ENCODE data around the gene SP140L.
"Not testable (repeated sequence)": the region's sequence is repeated elsewhere in the genome, so short reads cannot be mapped to it uniquely, and the experiment has no call there.

SP140L gene

GRCh38 chr2:230326453-230327417 lies at the start of gene SP140L:
SP140L (plus strand) TSS chr2:230327193; CDS start chr2:230327270, 77 bp downstream.
- Mint-ChIP-seq H3K36me3 (peaks cover 21% of the 10 kb centered on the region), H3K4me3 (peak within 1 kb of the TSS; percentile 94), H3K27ac (peak within 1 kb of the TSS; percentile 99), H3K4me1 (ENCODE audit: low read depth) (peaks cover 72% of the 10 kb centered on the region), H3K9me3 (ENCODE audit: low read depth) (no peaks in the 10 kb centered on the region), H3K27me3 (no peaks in the 10 kb centered on the region)

- no peak overlapping the region for H3K4me3 Mint-ChIP-seq
- no peaks in the 10 kb centered on the region for H3K9me3 Mint-ChIP-seq (ENCODE audit: low read depth)
- no peak overlapping the region for H3K27ac Mint-ChIP-seq
- no peaks in the 10 kb centered on the region for H3K27me3 Mint-ChIP-seq
- H3K36me3 Mint-ChIP-seq, result peaks cover 33% of the 10 kb centered on the region
- peaks cover 2% of the 10 kb centered on the region for H3K4me1 Mint-ChIP-seq (ENCODE audit: low read depth)
Observed at GRCh38 chr2:230282936-230283335, 44.1 kb upstream of the SP140L start.

- Mint-ChIP-seq H3K9me3 (ENCODE audit: low read depth) (no peaks in the 10 kb centered on the region), H3K4me3 (no peak overlapping the region), H3K27ac (no peak overlapping the region), H3K4me1 (ENCODE audit: low read depth) (peaks cover 9% of the 10 kb centered on the region), H3K36me3 (peaks cover 43% of the 10 kb centered on the region), H3K27me3 (no peaks in the 10 kb centered on the region)
Observed at GRCh38 chr2:230286048-230286447, 40.9 kb upstream of the SP140L start.

- H3K27me3 Mint-ChIP-seq, result not testable (repeated sequence)
Observed at GRCh38 chr2:230289311-230289710, 37.7 kb upstream of the SP140L start.

GRCh38 chr2:230295192-230295591 lies 31.8 kb upstream of the SP140L start:
- no peaks in the 10 kb centered on the region for H3K4me1 Mint-ChIP-seq (ENCODE audit: low read depth)
- no peaks in the 10 kb centered on the region for H3K27me3 Mint-ChIP-seq
- peaks cover 46% of the 10 kb centered on the region for H3K36me3 Mint-ChIP-seq
- H3K27ac Mint-ChIP-seq, result no peak overlapping the region
- H3K4me3 Mint-ChIP-seq, result no peak overlapping the region
- H3K9me3 Mint-ChIP-seq (ENCODE audit: low read depth), result peaks cover 4% of the 10 kb centered on the region

More at GRCh38 chr2:230289311-230289710, 37.7 kb upstream of the SP140L start:
- peaks cover 45% of the 10 kb centered on the region for H3K36me3 Mint-ChIP-seq
- not testable (repeated sequence) for H3K4me3 Mint-ChIP-seq; H3K27ac Mint-ChIP-seq; H3K4me1 Mint-ChIP-seq (ENCODE audit: low read depth); H3K9me3 Mint-ChIP-seq (ENCODE audit: low read depth)

GRCh38 chr2:230296917-230297316 lies 30.1 kb upstream of the SP140L start:
- Mint-ChIP-seq H3K4me1 (ENCODE audit: low read depth) (no peaks in the 10 kb centered on the region), H3K9me3 (ENCODE audit: low read depth) (peaks cover 7% of the 10 kb centered on the region), H3K27ac (no peak overlapping the region), H3K36me3 (peaks cover 56% of the 10 kb centered on the region), H3K4me3 (no peak overlapping the region), H3K27me3 (no peaks in the 10 kb centered on the region)

- Mint-ChIP-seq H3K4me3 (no peak overlapping the region), H3K4me1 (ENCODE audit: low read depth) (no peaks in the 10 kb centered on the region), H3K36me3 (peaks cover 64% of the 10 kb centered on the region), H3K27ac (no peak overlapping the region), H3K9me3 (ENCODE audit: low read depth) (peaks cover 26% of the 10 kb centered on the region), H3K27me3 (no peaks in the 10 kb centered on the region)
Observed at GRCh38 chr2:230299618-230300017, 27.4 kb upstream of the SP140L start.

GRCh38 chr2:230305416-230306275 lies 21.3 kb upstream of the SP140L start:
- H3K4me1 Mint-ChIP-seq (ENCODE audit: low read depth), result peaks cover 4% of the 10 kb centered on the region
- H3K9me3 Mint-ChIP-seq (ENCODE audit: low read depth), result peaks cover 22% of the 10 kb centered on the region
- H3K27me3 Mint-ChIP-seq, result no peaks in the 10 kb centered on the region
- no peak overlapping the region for H3K27ac Mint-ChIP-seq
- H3K36me3 Mint-ChIP-seq, result peaks cover 33% of the 10 kb centered on the region
- H3K4me3 Mint-ChIP-seq, result no peak overlapping the region

- Mint-ChIP-seq H3K27ac (no peak overlapping the region), H3K4me1 (ENCODE audit: low read depth) (peaks cover 5% of the 10 kb centered on the region), H3K27me3 (no peaks in the 10 kb centered on the region), H3K36me3 (peaks cover 26% of the 10 kb centered on the region), H3K9me3 (ENCODE audit: low read depth) (peaks cover 22% of the 10 kb centered on the region), H3K4me3 (no peak overlapping the region)
Observed at GRCh38 chr2:230306474-230306873, 20.5 kb upstream of the SP140L start.

- Mint-ChIP-seq H3K27ac (no peak overlapping the region), H3K9me3 (ENCODE audit: low read depth) (peaks cover 18% of the 10 kb centered on the region), H3K4me3 (no peak overlapping the region), H3K36me3 (peaks cover 20% of the 10 kb centered on the region), H3K4me1 (ENCODE audit: low read depth) (peaks cover 8% of the 10 kb centered on the region), H3K27me3 (no peaks in the 10 kb centered on the region)
Observed at GRCh38 chr2:230307485-230307884, 19.5 kb upstream of the SP140L start.

GRCh38 chr2:230308402-230309000 lies 18.5 kb upstream of the SP140L start:
- H3K27ac Mint-ChIP-seq, result no peak overlapping the region
- H3K27me3 Mint-ChIP-seq, result no peaks in the 10 kb centered on the region

GRCh38 chr2:230310792-230311191 lies 16.2 kb upstream of the SP140L start:
- not testable (repeated sequence) for H3K27ac Mint-ChIP-seq

More at GRCh38 chr2:230308402-230309000, 18.5 kb upstream of the SP140L start:
- Mint-ChIP-seq H3K36me3 (peaks cover 14% of the 10 kb centered on the region), H3K4me1 (ENCODE audit: low read depth) (peaks cover 8% of the 10 kb centered on the region), H3K4me3 (no peak overlapping the region), H3K9me3 (ENCODE audit: low read depth) (peaks cover 9% of the 10 kb centered on the region)

GRCh38 chr2:230311634-230312033 lies 15.4 kb upstream of the SP140L start:
- not testable (repeated sequence) for H3K27me3 Mint-ChIP-seq, H3K4me3 Mint-ChIP-seq
- H3K4me1 Mint-ChIP-seq (ENCODE audit: low read depth), result peaks cover 29% of the 10 kb centered on the region

More at GRCh38 chr2:230310792-230311191, 16.2 kb upstream of the SP140L start:
- peaks cover 22% of the 10 kb centered on the region for H3K4me1 Mint-ChIP-seq (ENCODE audit: low read depth)
- not testable (repeated sequence) for H3K4me3 Mint-ChIP-seq; H3K27me3 Mint-ChIP-seq; H3K9me3 Mint-ChIP-seq (ENCODE audit: low read depth)
- H3K36me3 Mint-ChIP-seq, result peaks cover 14% of the 10 kb centered on the region

GRCh38 chr2:230312638-230313037 lies 14.4 kb upstream of the SP140L start:
- no peak overlapping the region for H3K27ac Mint-ChIP-seq

More at GRCh38 chr2:230311634-230312033, 15.4 kb upstream of the SP140L start:
- not testable (repeated sequence) for H3K9me3 Mint-ChIP-seq (ENCODE audit: low read depth); H3K27ac Mint-ChIP-seq
- peaks cover 14% of the 10 kb centered on the region for H3K36me3 Mint-ChIP-seq

More at GRCh38 chr2:230312638-230313037, 14.4 kb upstream of the SP140L start:
- Mint-ChIP-seq H3K9me3 (ENCODE audit: low read depth) (no peaks in the 10 kb centered on the region), H3K36me3 (peaks cover 14% of the 10 kb centered on the region), H3K4me3 (no peak overlapping the region), H3K4me1 (ENCODE audit: low read depth) (peaks cover 35% of the 10 kb centered on the region), H3K27me3 (no peaks in the 10 kb centered on the region)
